PC-3 (cell line): Measurements from ENCODE around the gene LCN6. TPM values are rescaled to one million over a fixed set of nuclear protein-coding genes. Genes with fewer than 3 reads are reported as not detected.

Experiments
- ATAC-seq: fragments of 200-7000 bp; cut with Tn5 transposase; 2 replicates; pipeline ENCODE4 v1.9.1; 2020; ENCODE audit warnings: mild to moderate bottlenecking, moderate library complexity
- BruUV-seq: library from RNA; stranded (reverse); fragments of 400-500 nt; replicated peaks from 2 replicates; lab custom pipeline; 2021; lab: Mats Ljungman, UMichigan
- CTCF ChIA-PET: fragments of 300-600 bp; sonication (Branson Sonifier 250); formaldehyde crosslinking; loops from one replicate; lab custom pipeline; 2022; ENCODE audit warnings: antibody characterized with exemption; lab: Charles Lee
- POLR2A ChIA-PET: fragments of 300-600 bp; sonication (Branson Sonifier 250); formaldehyde crosslinking; loops from one replicate; lab custom pipeline; 2022; ENCODE audit warnings: antibody characterized with exemption; ENCODE audit not compliant: unreplicated experiment; lab: Charles Lee
- DNase-seq: peaks from one replicate; pipeline ENCODE4 v3.0.0-alpha.2; 2015
- H2AFZ ChIP-seq: fragments of 300-600 bp; sonication (generic); 2 replicates; pipeline ENCODE4 v1.6.0; 2016; ENCODE audit warnings: antibody characterized with exemption, low read length
- H3F3A ChIP-seq: fragments of 300-600 bp; sonication (generic); one replicate; pipeline ENCODE4 v1.6.0; 2017; ENCODE audit warnings: antibody characterized with exemption, low read length, control low read depth, mild to moderate bottlenecking; ENCODE audit not compliant: unreplicated experiment
- H3K27ac ChIP-seq: fragments of 300-600 bp; sonication (generic); 2 replicates; pipeline ENCODE4 v1.5.1; 2016; ENCODE audit warnings: mild to moderate bottlenecking, low read length
- H3K27me3 ChIP-seq: fragments of 300-600 bp; sonication (generic); 2 replicates; pipeline ENCODE4 v1.6.1; 2016; ENCODE audit warnings: low read length, mixed read lengths
- H3K36me3 ChIP-seq: fragments of 300-600 bp; sonication (generic); 2 replicates; pipeline ENCODE4 v1.6.1; 2016; ENCODE audit warnings: low read depth, mixed run types, low read length, mixed read lengths
- H3K4me1 ChIP-seq: fragments of 300-600 bp; sonication (generic); 2 replicates; pipeline ENCODE4 v1.5.1; 2016; ENCODE audit warnings: low read length; ENCODE audit not compliant: insufficient read depth
- H3K4me2 ChIP-seq: fragments of 300-600 bp; sonication (generic); 2 replicates; pipeline ENCODE4 v1.6.0; 2016; ENCODE audit warnings: low read length
- H3K4me3 ChIP-seq: fragments of 300-600 bp; sonication (generic); 2 replicates; pipeline ENCODE4 v1.5.1; 2016; ENCODE audit warnings: mild to moderate bottlenecking, low read length, mixed read lengths
- H3K79me2 ChIP-seq: fragments of 300-600 bp; sonication (generic); 2 replicates; pipeline ENCODE4 v1.6.1; 2017; ENCODE audit warnings: low read length, mixed read lengths
- H3K9ac ChIP-seq: fragments of 300-600 bp; sonication (generic); 2 replicates; pipeline ENCODE4 v1.6.0; 2016; ENCODE audit warnings: mild to moderate bottlenecking, low read length
- H3K9me2 ChIP-seq: fragments of 300-600 bp; sonication (generic); replicated peaks from 2 replicates; pipeline ENCODE4 v1.6.1; 2016; ENCODE audit warnings: mixed run types, low read length, mixed read lengths
- H3K9me3 ChIP-seq: fragments of 300-600 bp; sonication (generic); 2 replicates; pipeline ENCODE4 v1.6.1; 2016; ENCODE audit warnings: low read length, mixed read lengths
- H4K20me1 ChIP-seq: fragments of 300-600 bp; sonication (generic); 2 replicates; pipeline ENCODE4 v1.6.1; 2016; ENCODE audit warnings: low read length, mixed read lengths
- CTCF ChIP-seq: fragments of 300-600 bp; sonication (generic); conservative IDR thresholded peaks from 2 replicates; pipeline ENCODE4 v1.5.1; 2017; ENCODE audit warnings: antibody characterized with exemption, low read depth, mild to moderate bottlenecking, low read length
- EZH2 ChIP-seq: fragments of 300-600 bp; sonication (generic); IDR thresholded peaks from one replicate; pipeline ENCODE4 v1.6.1; 2017; ENCODE audit warnings: antibody characterized with exemption, mild to moderate bottlenecking, low read length; ENCODE audit not compliant: unreplicated experiment
- EZH2phosphoT487 ChIP-seq: fragments of 300-600 bp; sonication (generic); IDR thresholded peaks from 2 replicates; pipeline ENCODE4 v1.6.1; 2018; ENCODE audit warnings: mild to moderate bottlenecking, antibody characterized with exemption, low read length, borderline replicate concordance
- intact Hi-C: fragments of 100-400 bp; cut with micrococcal nuclease; formaldehyde crosslinking; loops from 2 replicates; pipeline ENCODE4 v1.9.0; 2023
- total RNA-seq: library from RNA; depleted of rRNA; stranded (reverse); fragments of >200 nt; gene quantifications from 2 replicates; pipeline ENCODE4 v1.2.3, GENCODE V29; 2014

LCN6 gene
- total RNA-seq, 1 experiment from 2014 or later = not detected

- intact Hi-C loops = no loop called here
- BruUV-seq = no TSS peak
- CTCF ChIA-PET = interaction anchor here (0.6 kb wide), 1 partner anchor 13 kb away, joined by 3 read pairs; no protein-coding TSS in a partner anchor
Measured at GRCh38 chr9:136729144-136729543, 19.2 kb downstream of the LCN6 start.

GRCh38 chr9:136728548-136729123, 19.7 kb downstream of the LCN6 start:
- intact Hi-C loops = no loop called here
- H3K79me2 ChIP-seq = peaks cover 73% of the 10 kb centered on the region
- H3K9me3 ChIP-seq = no peaks in the 10 kb centered on the region
- no peak for TF ChIP-seq CTCF
- no peak for TF ChIP-seq EZH2
- TF ChIP-seq EZH2phosphoT487 = no peak
- ATAC-seq = peak; percentile 41
- BruUV-seq = no TSS peak
- H3K27ac ChIP-seq = peak overlapping the region; percentile 9; the same call in 1 of the 2 replicates
- ChIA-PET CTCF (no interaction called here), POLR2A (interaction anchor here (0.6 kb wide), 1 partner anchor 61 kb away, joined by 5 read pairs; no protein-coding TSS in a partner anchor)
- H3K27me3 ChIP-seq = no peaks in the 10 kb centered on the region
- peaks cover 33% of the 10 kb centered on the region for H3K36me3 ChIP-seq
- H3K4me1 ChIP-seq = peaks cover 27% of the 10 kb centered on the region
- peak overlapping the region; percentile 75 for H2AFZ ChIP-seq
- H3K9me2 ChIP-seq = no peaks in the 10 kb centered on the region
- H3F3A ChIP-seq = peaks cover 19% of the 10 kb centered on the region
- peak; percentile 20 for DNase-seq
- H3K4me3 ChIP-seq = peak overlapping the region; percentile 95
- peak overlapping the region; percentile 96 for H3K9ac ChIP-seq
- H4K20me1 ChIP-seq = peaks cover 38% of the 10 kb centered on the region
- H3K4me2 ChIP-seq = peak overlapping the region; percentile 100

More at GRCh38 chr9:136729144-136729543, 19.2 kb downstream of the LCN6 start:
- Histone ChIP-seq H3K27me3 (no peaks in the 10 kb centered on the region), H3K4me1 (peaks cover 27% of the 10 kb centered on the region), H3K36me3 (peaks cover 28% of the 10 kb centered on the region), H3F3A (peaks cover 16% of the 10 kb centered on the region), H3K79me2 (peaks cover 68% of the 10 kb centered on the region), H3K4me3 (peak overlapping the region; percentile 95), H3K9me3 (no peaks in the 10 kb centered on the region), H4K20me1 (peaks cover 33% of the 10 kb centered on the region), H3K9ac (peak overlapping the region; percentile 96), H3K4me2 (peak overlapping the region; percentile 100), H3K27ac (no peak overlapping the region), H3K9me2 (no peaks in the 10 kb centered on the region), H2AFZ (peak overlapping the region; percentile 75; the same call in 1 of the 2 replicates)
- POLR2A ChIA-PET = interaction anchor here (0.6 kb wide), 1 partner anchor 60 kb away, joined by 5 read pairs; no protein-coding TSS in a partner anchor
- ATAC-seq = peak; percentile 20; the same call in 1 of the 2 replicates
- TF ChIP-seq EZH2 (no peak), CTCF (no peak), EZH2phosphoT487 (no peak)
- no peak for DNase-seq

GRCh38 chr9:136728080-136728547, 20.2 kb downstream of the LCN6 start:
- POLR2A ChIA-PET = interaction anchor here (0.7 kb wide), 1 partner anchor 10 kb away, joined by 3 read pairs; no protein-coding TSS in a partner anchor
- intact Hi-C loops = no loop called here
- CTCF ChIA-PET = interaction anchor here (0.6 kb wide), 1 partner anchor 171 kb away, joined by 3 read pairs; no protein-coding TSS in a partner anchor
- TF ChIP-seq EZH2 (no peak), EZH2phosphoT487 (peak; percentile 46; the same call in 1 of the 2 replicates), CTCF (peak; percentile 63)
- H2AFZ ChIP-seq = peak overlapping the region; percentile 75
- peaks cover 27% of the 10 kb centered on the region for H3K4me1 ChIP-seq
- H3K27me3 ChIP-seq = no peaks in the 10 kb centered on the region
- no peaks in the 10 kb centered on the region for H3K9me2 ChIP-seq
- H3K4me2 ChIP-seq = peak overlapping the region; percentile 100
- H3F3A ChIP-seq = peaks cover 21% of the 10 kb centered on the region
- H3K9ac ChIP-seq = peak overlapping the region; percentile 96
- H4K20me1 ChIP-seq = peaks cover 44% of the 10 kb centered on the region
- no TSS peak for BruUV-seq
- peak overlapping the region; percentile 57 for H3K27ac ChIP-seq
- peak overlapping the region; percentile 95 for H3K4me3 ChIP-seq
- ATAC-seq (peak; percentile 44), DNase-seq (peak; percentile 77)
- H3K36me3 ChIP-seq = peaks cover 34% of the 10 kb centered on the region
- H3K9me3 ChIP-seq = no peaks in the 10 kb centered on the region
- H3K79me2 ChIP-seq = peaks cover 74% of the 10 kb centered on the region
